GM21423 (cell line): ENCODE measurements around the gene GCKR.
"Not testable (repeated sequence)": the region's sequence is repeated elsewhere in the genome, so short reads cannot be mapped to it uniquely, and the experiment has no call there.

ENCODE experiments used
- ATAC-seq: cut with Tn5 transposase; IDR thresholded peaks from one replicate; pipeline ENCODE4 v1.9.1; 2021; ENCODE audit warnings: mild to moderate bottlenecking, moderate library complexity; ENCODE audit not compliant: unreplicated experiment

The GCKR gene

DNA sequence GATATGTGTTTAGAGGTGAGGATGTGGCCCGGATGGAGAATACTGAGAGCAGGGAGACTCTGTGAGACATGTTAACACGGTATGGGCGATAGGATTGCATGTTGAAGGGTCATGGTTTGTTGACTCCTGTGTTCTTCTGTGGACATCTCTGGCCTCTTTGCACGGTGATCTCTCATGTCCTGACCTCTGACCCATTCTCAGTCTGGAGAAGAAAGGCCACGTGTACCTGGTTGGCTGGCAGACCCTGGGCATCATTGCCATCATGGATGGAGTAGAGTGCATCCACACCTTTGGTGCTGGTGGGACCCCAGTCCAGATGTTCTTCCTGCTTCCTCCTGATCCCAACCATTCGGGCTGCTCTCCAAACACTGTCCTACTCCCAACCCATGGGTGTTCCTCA lies 9.9 kb downstream of the GCKR start:
- ATAC-seq = no peak

DNA sequence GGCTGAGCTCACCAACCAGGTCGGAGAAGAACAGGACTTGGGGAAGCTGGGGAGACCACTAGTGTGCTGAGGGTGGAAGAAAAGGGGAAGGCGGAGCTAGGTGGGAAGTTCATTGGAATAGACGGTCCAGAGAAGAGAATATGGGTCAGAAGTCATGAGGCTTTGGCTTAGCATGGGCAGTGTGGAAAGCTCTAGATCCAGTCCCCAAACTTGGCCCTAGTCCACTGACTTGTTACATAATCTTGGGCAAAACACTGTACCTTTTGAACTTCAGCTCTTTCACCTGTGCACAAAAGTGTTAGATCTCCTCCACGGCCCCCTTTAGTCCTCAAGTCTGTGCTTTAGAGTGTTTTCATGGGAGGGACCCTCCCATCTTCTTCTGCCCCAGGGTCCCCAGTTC lies 10.7 kb downstream of the GCKR start:
- ATAC-seq = no peak

DNA sequence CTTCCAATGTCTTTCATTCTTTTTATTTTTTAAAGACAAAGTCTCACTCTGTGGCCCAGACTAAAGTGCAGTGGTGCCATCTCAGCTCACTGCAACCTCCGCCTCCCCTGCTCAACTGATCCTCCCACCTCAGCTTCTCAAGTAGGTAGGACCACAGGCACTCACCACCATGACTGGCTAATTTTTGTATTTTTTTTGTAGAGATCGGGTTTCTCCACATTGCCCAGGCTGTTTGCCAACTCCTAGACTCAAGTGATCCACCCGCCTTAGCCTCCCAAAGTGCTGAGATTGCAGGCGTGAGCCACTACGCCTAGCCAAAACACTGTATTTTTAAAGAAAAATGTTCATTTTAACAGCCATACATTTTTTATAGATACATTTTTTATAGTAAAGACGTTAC lies 12.7 kb downstream of the GCKR start:
- no peak for ATAC-seq

DNA sequence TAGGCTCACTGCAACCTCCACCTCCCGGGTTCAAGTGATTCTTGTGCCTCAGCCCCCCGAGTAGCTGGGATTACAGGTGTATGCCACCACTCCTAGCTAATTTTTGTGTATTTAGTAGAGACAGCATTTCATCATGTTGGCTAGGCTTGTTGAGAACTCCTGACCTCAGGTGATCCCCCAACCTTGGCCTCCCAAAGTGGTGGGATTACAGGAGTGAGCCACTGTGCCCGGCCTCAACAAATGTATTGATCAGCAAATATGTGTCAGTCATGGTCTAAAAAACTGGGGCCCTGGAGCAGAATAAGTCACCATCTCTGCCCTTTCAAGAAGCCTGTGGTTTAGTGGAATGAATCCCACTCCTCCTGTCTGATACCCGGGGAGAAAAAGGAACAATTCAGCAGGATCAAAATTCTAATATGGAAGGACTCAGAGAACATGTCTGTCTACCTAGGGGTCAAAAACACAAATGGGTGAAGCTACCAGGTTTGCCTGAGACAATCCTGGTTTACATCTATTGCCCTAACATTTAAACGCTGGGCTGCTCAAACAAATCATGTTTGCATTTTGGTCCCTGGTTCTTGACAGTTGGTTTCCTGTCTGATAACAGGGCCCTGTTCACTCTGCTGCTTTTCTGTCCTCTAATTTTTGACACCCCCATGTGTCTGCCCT lies 21.6 kb downstream of the GCKR start:
- no peak for ATAC-seq

DNA sequence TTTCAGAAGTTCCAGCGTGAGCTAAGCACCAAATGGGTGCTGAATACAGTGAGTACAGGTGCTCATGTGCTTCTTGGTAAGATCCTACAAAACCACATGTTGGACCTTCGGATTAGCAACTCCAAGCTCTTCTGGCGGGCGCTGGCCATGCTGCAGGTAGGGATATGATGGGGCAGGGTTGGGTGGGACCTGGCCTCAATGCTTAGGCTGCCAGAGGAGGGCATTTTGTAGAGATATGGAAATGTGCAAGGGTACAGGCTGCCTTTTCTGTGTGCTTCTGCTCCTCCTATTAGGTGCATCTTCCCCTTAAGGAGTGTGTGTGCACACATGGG lies 22.1 kb downstream of the GCKR start:
- ATAC-seq = no peak

DNA sequence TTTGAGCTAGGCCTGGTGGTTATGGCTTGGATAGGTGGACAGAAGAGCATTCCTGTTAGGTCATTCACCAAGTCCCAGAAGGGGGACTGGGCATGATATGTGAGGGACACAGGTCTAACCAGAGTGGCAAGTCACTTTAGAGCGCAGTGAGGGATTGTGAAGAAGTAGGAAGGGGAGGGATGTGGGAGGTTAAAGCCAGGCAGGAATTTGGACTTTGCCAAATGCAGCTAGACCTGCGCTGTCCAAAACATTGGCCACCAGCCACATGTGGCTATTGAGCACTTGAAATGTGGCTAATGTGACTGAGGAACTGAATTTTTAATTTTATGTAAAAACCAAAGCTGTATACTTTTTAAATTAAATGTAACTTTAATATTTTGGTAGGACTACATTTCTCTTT lies 23.7 kb downstream of the GCKR start:
- ATAC-seq = no peak

DNA sequence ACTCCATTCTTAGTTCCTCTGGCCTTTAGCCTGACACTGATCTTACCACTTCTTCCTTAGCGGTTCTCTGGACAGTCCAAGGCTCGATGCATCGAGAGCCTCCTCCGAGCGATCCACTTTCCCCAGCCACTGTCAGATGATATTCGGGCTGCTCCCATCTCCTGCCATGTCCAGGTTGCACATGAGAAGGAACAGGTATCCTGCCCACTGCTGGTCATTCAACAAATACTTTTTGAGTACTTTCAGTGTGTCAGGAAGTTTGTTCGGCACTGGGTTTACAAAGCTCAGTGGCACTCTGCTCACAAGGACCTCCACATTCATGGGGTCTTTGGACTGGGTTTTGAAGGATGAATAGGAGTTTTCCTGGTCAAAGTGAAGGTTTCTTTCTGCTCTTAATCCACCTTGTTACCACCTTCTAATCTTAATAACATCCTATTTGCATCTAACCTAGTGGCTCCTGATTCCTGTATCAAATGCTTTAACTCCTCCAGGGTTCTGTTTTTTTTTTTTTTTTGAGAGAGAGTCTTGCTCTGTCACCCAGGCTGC lies 25.8 kb downstream of the GCKR start:
- no peak for ATAC-seq

DNA sequence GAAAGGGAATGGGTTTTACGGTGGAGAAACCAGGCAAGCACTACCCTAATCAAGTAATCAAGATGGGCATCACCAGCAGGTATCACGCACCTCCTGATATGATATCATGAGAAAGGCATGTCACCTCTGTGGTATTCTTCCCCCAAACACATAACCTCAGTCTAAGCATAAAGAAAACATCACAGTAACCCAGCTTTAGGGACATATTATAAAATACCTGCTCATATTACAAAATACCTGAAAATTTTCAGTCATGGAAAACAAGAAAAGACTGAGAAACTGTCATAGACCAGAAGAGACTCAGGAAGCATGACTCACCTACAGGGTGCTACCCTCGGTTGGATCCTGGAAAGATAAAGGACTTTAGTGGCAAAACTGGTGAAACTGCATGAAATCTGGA lies 30.5 kb downstream of the GCKR start:
- no peak for ATAC-seq

DNA sequence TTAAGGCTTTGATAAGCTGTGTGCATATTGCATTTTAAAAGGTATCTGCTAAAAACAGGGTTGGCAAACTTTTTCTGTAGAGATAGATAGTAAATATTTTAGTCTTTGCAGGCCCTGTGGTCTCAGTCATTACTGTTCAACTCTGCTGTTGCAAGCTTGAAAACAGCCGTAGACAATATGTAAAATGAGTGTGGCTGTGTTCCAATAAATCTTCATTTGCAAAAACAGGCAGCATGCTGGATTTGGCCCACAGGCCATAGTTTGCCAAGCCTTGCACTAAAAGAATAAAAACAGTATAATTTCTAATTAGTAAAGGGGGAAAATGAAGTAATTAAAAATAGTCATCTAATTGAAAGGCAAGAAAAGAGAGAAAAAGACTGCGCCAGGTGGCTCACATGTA lies 35.3 kb downstream of the GCKR start:
- ATAC-seq = no peak

DNA sequence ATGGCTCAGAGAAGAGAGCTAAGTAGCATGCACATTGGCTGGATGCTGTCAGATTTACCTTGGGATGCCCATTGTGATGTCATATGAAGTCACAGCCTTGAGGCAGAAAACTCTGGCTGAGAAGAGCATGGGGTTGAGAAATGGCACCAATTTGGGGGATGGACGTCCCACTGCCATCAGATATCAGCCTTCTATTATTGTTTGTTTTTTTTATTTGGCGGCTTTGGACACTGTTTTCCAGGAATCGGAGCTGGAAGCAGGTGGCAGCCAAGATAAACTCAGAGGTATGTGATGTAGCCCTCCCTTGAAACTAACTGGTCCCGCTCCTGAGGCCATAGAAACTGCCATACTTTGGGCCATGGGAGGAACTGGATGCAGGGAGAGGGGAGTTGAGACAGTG lies 40.6 kb downstream of the GCKR start:
- no peak for ATAC-seq

DNA sequence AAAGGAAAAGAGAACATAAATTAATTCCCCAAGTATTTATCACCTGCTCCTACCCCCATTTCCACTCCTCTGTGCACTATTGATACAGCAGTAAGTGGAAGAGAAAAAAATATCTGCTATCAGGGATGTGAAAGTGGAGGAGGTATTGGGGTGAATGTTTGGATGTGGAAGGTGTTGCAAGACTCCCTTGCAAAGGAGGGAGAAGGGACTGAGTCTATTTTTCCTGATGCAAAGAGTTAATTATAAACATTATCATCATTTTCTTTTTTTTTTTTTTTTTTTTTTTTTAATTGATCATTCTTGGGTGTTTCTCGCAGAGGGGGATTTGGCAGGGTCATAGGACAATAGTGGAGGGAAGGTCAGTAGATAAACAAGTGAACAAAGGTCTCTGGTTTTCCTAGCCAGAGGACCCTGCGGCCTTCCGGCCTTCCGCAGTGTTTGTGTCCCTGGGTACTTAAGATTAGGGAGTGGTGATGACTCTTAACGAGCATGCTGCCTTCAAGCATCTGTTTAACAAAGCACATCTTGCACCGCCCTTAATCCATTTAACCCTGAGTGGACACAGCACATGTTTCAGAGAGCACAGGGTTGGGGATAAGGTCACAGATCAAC lies 42.3 kb downstream of the GCKR start:
- ATAC-seq = not testable (repeated sequence)

DNA sequence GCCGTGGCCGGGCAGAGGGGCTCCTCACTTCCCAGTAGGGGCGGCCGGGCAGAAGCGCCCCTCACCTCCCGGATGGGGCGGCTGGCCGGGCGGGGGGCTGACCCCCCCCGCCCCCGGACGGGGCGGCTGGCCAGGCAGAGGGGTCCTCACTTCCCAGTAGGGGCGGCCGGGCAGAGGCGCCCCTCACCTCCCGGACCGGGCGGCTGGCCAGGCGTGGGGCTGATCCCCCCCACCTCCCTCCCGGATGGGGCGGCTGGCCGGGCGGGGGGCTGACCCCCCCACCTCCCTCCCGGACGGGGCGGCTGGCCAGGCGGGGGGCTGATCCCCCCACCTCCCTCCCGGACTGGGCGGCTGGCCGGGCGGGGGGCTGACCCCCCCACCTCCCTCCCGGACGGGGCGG lies 43.0 kb downstream of the GCKR start:
- ATAC-seq = not testable (repeated sequence)

DNA sequence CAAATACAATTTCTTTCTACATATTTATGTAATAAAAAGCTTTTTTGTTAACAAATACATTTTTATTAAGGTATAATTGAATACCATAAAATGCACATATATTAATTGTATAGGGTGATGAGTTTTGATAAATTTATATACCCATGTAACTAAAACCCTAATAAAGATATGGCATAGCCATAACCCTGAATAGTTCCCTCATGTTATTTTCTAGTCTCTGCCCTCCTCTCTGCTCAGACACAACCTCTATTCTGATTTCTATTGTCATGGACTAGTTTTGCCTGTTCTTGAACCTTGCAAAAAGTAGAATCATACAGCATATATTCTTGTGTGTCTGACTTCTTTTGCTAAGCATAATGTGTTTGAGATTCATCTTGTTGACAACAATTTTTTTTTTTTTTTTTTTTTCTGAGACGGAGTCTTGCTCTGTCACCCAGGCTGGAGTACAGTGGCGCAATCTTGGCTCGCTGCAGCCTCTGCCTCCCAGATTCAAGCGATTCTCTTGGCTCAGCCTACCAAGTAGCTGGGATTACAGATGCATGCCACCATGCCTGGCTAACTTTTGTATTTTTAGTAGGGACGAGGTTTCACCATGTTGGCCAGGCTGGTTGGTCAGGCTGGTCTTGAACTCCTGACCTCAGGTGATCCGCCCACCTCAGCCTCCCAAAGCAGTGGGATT lies 47.6 kb downstream of the GCKR start:
- no peak for ATAC-seq

DNA sequence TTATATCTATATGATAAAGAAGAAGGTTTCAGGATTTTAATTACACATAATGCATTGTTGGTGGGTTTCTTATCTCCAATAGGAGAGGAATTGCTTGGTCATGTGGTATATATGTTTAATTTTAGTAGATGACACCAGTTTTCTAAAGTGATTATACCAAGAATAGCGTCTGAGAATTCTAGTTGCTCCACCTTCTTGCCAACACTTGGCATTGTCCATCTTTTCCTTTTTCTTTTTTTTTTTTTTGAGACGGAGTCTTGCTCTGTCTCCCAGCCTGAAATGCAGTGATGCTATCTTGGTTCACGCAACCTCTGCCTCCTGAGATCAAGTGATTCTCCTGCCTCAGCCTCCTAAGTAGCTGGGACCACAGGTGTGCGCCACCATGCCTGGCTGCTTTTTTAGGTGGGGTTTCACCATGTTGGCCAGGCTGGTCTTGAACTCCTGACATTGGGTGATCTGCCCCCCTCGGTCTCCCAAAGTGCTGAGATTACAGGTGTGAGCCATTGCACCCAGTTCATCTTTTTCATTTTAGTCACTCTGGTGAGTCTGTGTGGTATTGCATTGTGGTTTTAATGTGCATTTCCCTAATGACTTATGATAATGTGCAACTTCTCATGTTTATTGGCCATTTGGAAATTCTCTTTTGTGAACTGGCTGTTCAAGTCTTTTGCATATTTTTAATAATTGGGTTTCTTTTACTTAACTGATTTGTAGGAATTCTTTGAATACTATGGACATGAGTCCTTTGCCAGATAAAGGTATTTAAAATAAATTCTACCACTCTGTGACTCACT lies 48.9 kb downstream of the GCKR start:
- ATAC-seq = no peak

DNA sequence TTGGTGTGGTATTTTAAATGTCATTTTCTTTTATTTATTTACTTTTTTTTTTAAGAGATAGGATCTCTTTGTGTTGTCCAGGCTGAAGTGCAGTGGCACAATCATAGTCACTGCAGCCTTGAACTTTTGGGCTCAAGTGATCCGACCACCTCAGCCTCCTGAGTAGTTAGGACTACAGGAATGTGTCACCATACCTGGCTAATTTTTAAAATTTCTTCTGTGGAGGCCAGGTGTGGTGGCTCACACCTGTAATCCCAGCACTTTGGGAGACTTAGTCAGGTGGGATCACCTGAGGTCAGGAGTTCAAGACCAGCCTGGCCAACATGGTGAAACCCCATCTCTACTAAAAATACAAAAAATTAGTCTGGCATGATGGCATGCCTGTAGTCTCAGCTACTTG lies 52.7 kb downstream of the GCKR start:
- no peak for ATAC-seq

DNA sequence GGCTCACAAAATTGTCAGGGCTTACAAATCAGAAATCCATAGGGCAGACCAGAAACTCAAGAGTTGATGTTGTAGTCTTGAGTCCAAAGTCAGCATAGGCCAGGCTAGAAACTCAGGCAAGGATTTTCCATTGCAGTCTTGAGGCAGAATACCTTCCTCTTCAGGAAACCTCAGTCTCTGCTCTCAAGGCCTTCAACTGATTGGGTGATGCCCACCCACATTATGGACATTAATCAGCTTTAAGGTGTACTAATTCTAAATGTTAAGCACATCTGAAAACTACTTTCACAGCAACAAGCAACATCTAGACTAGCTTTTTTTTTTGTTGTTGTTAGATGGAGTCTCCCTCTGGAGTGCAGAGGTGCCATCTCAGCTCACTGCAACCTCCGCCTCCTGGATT lies 54.9 kb downstream of the GCKR start:
- no peak for ATAC-seq

DNA sequence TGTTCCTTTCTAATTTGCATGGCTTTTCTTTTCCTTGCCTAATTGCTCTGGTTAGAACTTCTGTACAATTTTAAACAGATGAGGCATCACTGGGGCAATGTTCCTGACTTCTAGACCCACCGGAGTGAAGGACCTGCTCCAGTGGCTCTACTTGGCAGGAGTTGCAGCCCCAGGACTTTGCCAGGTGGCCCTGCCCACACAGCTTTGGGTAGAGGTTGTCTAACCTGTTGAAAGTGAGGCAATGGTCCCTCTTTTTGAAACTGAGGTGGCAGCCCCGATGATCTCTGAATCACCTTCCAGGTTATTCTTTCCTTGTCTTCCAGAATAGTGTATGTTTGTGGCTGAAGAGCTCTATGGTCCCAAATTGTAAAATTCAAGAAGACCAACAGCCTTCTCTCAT lies 56.3 kb downstream of the GCKR start:
- ATAC-seq = no peak

DNA sequence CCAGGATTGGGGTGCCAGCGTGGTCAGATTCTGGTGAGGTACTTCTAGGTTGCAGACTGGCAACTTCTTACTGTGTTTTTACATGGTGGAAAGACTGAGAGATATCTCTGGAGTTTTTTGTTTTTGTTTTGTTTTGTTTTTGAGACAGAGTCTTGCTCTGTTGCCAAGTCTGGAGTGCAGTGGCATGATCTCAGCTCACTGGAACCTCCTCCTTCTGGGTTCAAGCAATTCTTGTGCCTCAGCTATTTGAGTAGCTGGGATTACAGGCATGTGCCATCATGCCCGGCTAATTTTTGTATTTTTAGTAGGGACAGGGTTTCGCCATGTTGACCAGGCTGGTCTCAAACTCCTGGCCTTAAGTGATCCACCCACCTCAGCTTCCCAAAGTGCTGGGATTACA lies 57.8 kb downstream of the GCKR start:
- not testable (repeated sequence) for ATAC-seq

DNA sequence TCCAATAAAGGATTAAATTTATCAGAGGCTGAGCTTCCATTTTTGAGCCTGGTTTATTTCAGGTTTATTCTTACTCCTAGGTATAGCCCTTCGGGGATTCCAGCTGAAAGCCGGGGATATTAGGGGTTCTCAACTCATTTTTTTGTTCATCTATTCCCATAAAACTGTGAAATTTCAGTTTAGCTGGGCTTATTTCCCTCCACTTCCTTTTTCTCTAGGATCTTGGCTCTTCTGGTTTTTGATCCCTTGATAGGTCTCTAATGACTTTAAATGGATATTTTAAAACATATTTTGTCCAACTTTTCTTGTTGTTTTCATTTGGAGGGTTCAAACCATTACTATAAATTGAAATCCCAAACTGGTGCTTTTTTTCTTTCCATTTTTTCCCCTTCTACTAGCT lies 62.6 kb downstream of the GCKR start:
- no peak for ATAC-seq

DNA sequence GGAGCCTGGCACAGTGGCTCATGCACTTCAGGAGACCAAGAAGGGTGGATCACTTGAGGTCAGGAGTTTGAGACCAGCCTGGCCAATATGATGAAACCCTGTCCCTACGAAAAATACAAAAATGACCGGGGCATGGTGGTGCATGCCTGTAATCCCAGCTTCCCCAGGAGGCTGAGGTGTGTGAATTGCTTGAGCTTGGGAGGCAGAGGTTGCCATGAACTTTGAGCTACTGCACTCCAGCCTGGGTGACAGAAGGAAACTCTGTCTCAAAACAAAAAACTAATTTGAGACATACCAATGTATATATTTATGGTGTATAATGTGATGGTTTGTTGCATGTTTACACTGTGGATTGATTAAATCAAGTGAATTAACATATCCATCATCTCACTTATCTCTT lies 64.4 kb downstream of the GCKR start:
- no peak for ATAC-seq

DNA sequence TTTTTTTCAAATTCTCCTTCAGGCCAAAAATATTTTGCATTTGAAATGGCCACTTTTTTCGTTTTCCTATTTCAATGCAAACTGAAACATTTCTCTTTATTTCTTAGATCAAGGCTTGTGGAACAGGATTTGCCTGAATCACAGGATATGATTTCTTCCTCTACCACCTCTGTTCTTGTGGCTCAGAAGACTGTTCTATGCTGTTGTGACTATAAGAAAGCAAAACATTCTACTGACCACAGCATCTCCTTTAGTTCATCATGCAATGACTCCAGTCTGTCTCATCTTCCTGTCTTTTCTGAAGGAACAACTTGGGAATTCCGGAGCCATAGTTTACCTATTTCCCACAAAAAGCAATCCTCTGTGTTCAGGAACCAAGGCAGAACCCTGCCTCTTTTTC lies 70.0 kb downstream of the GCKR start:
- no peak for ATAC-seq

DNA sequence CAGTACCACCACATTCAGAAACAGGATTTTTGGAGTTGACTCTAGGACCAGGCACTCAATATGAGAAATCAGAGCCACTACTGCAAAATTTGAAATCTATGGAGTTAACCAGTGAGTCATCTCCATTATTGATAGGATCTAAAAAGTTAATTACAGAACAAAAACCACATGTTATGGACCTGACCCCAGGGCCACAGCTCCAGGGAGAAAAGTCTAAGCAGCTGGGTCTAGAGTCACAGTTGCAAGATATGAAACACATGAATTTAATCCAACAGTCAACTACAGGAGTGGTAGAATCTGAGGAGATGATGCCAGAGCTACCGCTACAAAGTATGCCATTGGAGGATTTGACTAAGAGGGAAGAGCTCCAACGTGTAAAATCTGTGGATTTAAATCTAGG lies 72.8 kb downstream of the GCKR start:
- no peak for ATAC-seq
